Measurements from ENCODE around the gene NPIPA1. TPM values are rescaled to one million over a fixed set of nuclear protein-coding genes. Genes with fewer than 3 reads are reported as not detected.
"Not testable (repeated sequence)": the region's sequence is repeated elsewhere in the genome, so short reads cannot be mapped to it uniquely, and the experiment has no call there.

The NPIPA1 gene
- total RNA-seq, 1 experiment from 2014 or later, result 91.0 TPM

GRCh38 chr16:14961405-14962186 is 24.4 kb downstream of the NPIPA1 start:
- Histone ChIP-seq H3K36me3 (ENCODE audit: control insufficient read depth, insufficient read depth, low read length) (no peaks in the 10 kb centered on the region), H3K4me1 (no peaks in the 10 kb centered on the region), H3K27me3 (replicated peaks; ENCODE audit: control insufficient read depth, insufficient read depth, low read length) (no peaks in the 10 kb centered on the region), H3K9me3 (no peaks in the 10 kb centered on the region), H3K4me3 (ENCODE audit: low read depth, low read length) (no peak overlapping the region)
- POLR2A ChIA-PET, result no interaction called here
- Mint-ChIP-seq H3K27me3 (ENCODE audit: insufficient read depth, unreplicated experiment) (no peaks in the 10 kb centered on the region), H3K27ac (ENCODE audit: unreplicated experiment) (no peak overlapping the region), H3K4me1 (ENCODE audit: low read depth, unreplicated experiment) (no peaks in the 10 kb centered on the region), H3K9me3 (ENCODE audit: unreplicated experiment) (no peaks in the 10 kb centered on the region), H3K4me3 (ENCODE audit: unreplicated experiment) (no peak overlapping the region), H3K36me3 (ENCODE audit: insufficient read depth, unreplicated experiment) (no peaks in the 10 kb centered on the region)
- DNase-seq, result no peak
- intact Hi-C loops (cut with micrococcal nuclease; ENCODE audit: unreplicated experiment), result no loop called here
- CTCF ChIA-PET, result no interaction called here
- no TSS peak for BruUV-seq (replicated peaks)
- TF ChIP-seq, protein P1, sequence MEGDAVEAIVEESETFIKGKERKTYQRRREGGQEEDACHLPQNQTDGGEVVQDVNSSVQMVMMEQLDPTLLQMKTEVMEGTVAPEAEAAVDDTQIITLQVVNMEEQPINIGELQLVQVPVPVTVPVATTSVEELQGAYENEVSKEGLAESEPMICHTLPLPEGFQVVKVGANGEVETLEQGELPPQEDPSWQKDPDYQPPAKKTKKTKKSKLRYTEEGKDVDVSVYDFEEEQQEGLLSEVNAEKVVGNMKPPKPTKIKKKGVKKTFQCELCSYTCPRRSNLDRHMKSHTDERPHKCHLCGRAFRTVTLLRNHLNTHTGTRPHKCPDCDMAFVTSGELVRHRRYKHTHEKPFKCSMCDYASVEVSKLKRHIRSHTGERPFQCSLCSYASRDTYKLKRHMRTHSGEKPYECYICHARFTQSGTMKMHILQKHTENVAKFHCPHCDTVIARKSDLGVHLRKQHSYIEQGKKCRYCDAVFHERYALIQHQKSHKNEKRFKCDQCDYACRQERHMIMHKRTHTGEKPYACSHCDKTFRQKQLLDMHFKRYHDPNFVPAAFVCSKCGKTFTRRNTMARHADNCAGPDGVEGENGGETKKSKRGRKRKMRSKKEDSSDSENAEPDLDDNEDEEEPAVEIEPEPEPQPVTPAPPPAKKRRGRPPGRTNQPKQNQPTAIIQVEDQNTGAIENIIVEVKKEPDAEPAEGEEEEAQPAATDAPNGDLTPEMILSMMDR (IDR thresholded peaks at IDR 0.05; ENCODE audit: insufficient read depth in 1 of 2, low read depth in 1 of 2, low read length in 1 of 2, severe bottlenecking in 1 of 2, unreplicated experiment in 1 of 2), result no peak

- CTCF ChIA-PET, result no interaction called here
- intact Hi-C loops (cut with micrococcal nuclease; ENCODE audit: unreplicated experiment), result no loop called here
Observed at GRCh38 chr16:14963281-14964173, 26.3 kb downstream of the NPIPA1 start.

DNA sequence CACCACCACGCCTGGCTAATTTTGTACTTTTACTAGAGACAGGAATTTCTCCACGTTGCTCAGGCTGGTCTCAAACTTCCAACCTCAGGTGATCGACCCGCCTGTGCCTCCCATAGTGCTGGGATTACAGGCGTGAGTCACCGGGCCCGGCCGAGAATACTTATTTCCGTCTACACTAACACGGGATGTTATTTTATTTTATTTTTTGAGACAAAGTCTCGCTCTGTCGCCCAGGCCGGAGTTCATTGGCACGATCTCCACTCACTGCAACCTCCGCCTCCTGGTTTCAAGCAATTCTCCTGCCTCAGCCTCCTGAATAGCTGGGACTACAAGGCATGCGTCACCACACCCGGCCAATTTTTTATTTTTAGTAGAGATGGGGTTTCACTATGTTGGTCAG is 28.1 kb downstream of the NPIPA1 start:
- CTCF ChIA-PET, result no interaction called here
- no peaks in the 10 kb centered on the region for H3K27me3 ChIP-seq (replicated peaks; ENCODE audit: control insufficient read depth, insufficient read depth, low read length)
- no peak overlapping the region for H3K27ac Mint-ChIP-seq (ENCODE audit: unreplicated experiment)
- POLR2A ChIA-PET, result no interaction called here
- H3K4me1 Mint-ChIP-seq (ENCODE audit: low read depth, unreplicated experiment), result no peaks in the 10 kb centered on the region
- intact Hi-C loops (cut with micrococcal nuclease; ENCODE audit: unreplicated experiment), result no loop called here
- DNase-seq, result no peak
- no peaks in the 10 kb centered on the region for H3K9me3 Mint-ChIP-seq (ENCODE audit: unreplicated experiment)
- H3K4me3 ChIP-seq (ENCODE audit: low read depth, low read length), result no peak overlapping the region
- no peaks in the 10 kb centered on the region for H3K36me3 Mint-ChIP-seq (ENCODE audit: insufficient read depth, unreplicated experiment)
- H3K4me3 Mint-ChIP-seq (ENCODE audit: unreplicated experiment), result no peak overlapping the region
- no peaks in the 10 kb centered on the region for H3K36me3 ChIP-seq (ENCODE audit: control insufficient read depth, insufficient read depth, low read length)
- no peaks in the 10 kb centered on the region for H3K27me3 Mint-ChIP-seq (ENCODE audit: insufficient read depth, unreplicated experiment)
- no peaks in the 10 kb centered on the region for H3K9me3 ChIP-seq
- no TSS peak for BruUV-seq (replicated peaks)
- H3K4me1 ChIP-seq, result no peaks in the 10 kb centered on the region
- TF ChIP-seq, protein P1 (IDR thresholded peaks at IDR 0.05; ENCODE audit: insufficient read depth in 1 of 2, low read depth in 1 of 2, low read length in 1 of 2, severe bottlenecking in 1 of 2, unreplicated experiment in 1 of 2), result no peak

More at GRCh38 chr16:14963281-14964173, 26.3 kb downstream of the NPIPA1 start:
- POLR2A ChIA-PET, result no interaction called here
- Mint-ChIP-seq H3K27me3 (ENCODE audit: insufficient read depth, unreplicated experiment) (no peaks in the 10 kb centered on the region), H3K9me3 (ENCODE audit: unreplicated experiment) (no peaks in the 10 kb centered on the region), H3K4me1 (ENCODE audit: low read depth, unreplicated experiment) (no peaks in the 10 kb centered on the region), H3K27ac (ENCODE audit: unreplicated experiment) (no peak overlapping the region), H3K36me3 (ENCODE audit: insufficient read depth, unreplicated experiment) (no peaks in the 10 kb centered on the region), H3K4me3 (ENCODE audit: unreplicated experiment) (no peak overlapping the region)
- no peak overlapping the region for H3K4me3 ChIP-seq (ENCODE audit: low read depth, low read length)
- no peaks in the 10 kb centered on the region for H3K27me3 ChIP-seq (replicated peaks; ENCODE audit: control insufficient read depth, insufficient read depth, low read length)
- no peaks in the 10 kb centered on the region for H3K36me3 ChIP-seq (ENCODE audit: control insufficient read depth, insufficient read depth, low read length)
- TF ChIP-seq, protein P1 (IDR thresholded peaks at IDR 0.05; ENCODE audit: insufficient read depth in 1 of 2, low read depth in 1 of 2, low read length in 1 of 2, severe bottlenecking in 1 of 2, unreplicated experiment in 1 of 2), result no peak
- no peaks in the 10 kb centered on the region for H3K9me3 ChIP-seq
- H3K4me1 ChIP-seq, result no peaks in the 10 kb centered on the region
- DNase-seq, result no peak
- no TSS peak for BruUV-seq (replicated peaks)

DNA sequence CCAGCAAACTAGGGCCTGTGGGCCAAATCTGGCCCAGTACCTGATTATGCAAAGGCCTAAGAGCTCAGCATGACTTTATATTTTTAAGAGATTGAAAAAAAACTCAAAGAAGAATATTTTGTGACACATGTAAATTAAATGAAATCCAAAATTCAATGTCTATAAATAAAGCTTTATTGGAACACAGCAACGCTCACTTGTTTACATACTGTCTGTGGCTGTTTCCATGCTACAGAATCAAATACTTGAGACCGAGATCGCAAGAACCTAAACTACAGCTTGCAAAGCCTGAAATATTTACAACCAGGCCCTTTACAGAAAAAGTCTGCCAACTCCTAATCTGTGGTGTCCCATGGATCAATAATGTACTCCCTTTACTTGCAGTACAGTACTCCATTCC is 32.6 kb downstream of the NPIPA1 start:
- H3K4me3 ChIP-seq (ENCODE audit: low read depth, low read length); BruUV-seq (replicated peaks); CTCF ChIA-PET; DNase-seq; H3K4me1 ChIP-seq; H3K36me3 ChIP-seq (ENCODE audit: control insufficient read depth, insufficient read depth, low read length); H3K27me3 ChIP-seq (replicated peaks; ENCODE audit: control insufficient read depth, insufficient read depth, low read length); H3K36me3 Mint-ChIP-seq (ENCODE audit: insufficient read depth, unreplicated experiment); H3K9me3 ChIP-seq; H3K27me3 Mint-ChIP-seq (ENCODE audit: insufficient read depth, unreplicated experiment); H3K4me3 Mint-ChIP-seq (ENCODE audit: unreplicated experiment); H3K9me3 Mint-ChIP-seq (ENCODE audit: unreplicated experiment); H3K27ac Mint-ChIP-seq (ENCODE audit: unreplicated experiment); H3K4me1 Mint-ChIP-seq (ENCODE audit: low read depth, unreplicated experiment); intact Hi-C loops (cut with micrococcal nuclease; ENCODE audit: unreplicated experiment); POLR2A ChIA-PET: not testable (repeated sequence)
